Progenitor cell of endocrine pancreas (in vitro differentiated cells): ENCODE data around the gene MPPE1. TPM values are rescaled to one million over a fixed set of nuclear protein-coding genes. Genes with fewer than 3 reads are reported as not detected.
"Not testable (repeated sequence)": the region's sequence is repeated elsewhere in the genome, so short reads cannot be mapped to it uniquely, and the experiment has no call there.

Experiments used
- DNase-seq: peaks from one replicate; pipeline ENCODE4 v3.0.0; 2021; ENCODE audit warnings: low spot score; ENCODE audit not compliant: unreplicated experiment
- H3K27ac Mint-ChIP-seq: 2 replicates; pipeline ENCODE4 v1.8.0; 2021; ENCODE audit warnings: mild to moderate bottlenecking, moderate library complexity, mixed read lengths
- H3K27me3 Mint-ChIP-seq: 2 replicates; pipeline ENCODE4 v1.8.0; 2021; ENCODE audit warnings: mixed read lengths
- H3K36me3 Mint-ChIP-seq: 2 replicates; pipeline ENCODE4 v1.8.0; 2022; ENCODE audit warnings: mixed read lengths; ENCODE audit not compliant: insufficient read depth
- H3K4me1 Mint-ChIP-seq: 2 replicates; pipeline ENCODE4 v1.8.0; 2021; ENCODE audit warnings: low read depth, mixed read lengths
- H3K4me3 Mint-ChIP-seq: 2 replicates; pipeline ENCODE4 v1.8.0; 2021; ENCODE audit warnings: low read depth, mild to moderate bottlenecking, moderate library complexity, mixed read lengths
- H3K9me3 Mint-ChIP-seq: 2 replicates; pipeline ENCODE4 v1.8.0; 2021; ENCODE audit warnings: low read depth, mixed read lengths
- total RNA-seq: library from RNA; stranded (reverse); gene quantifications from 2 replicates; pipeline ENCODE4 v1.2.1, GENCODE V29; 2021
- TF ChIP-seq, protein P1 (sequence below): fragments of 200-600 bp; sonication (generic); IDR thresholded peaks from one replicate; pipeline ENCODE4 v1.5.0; 2021; ENCODE audit warnings: antibody characterized with exemption, mild to moderate bottlenecking; ENCODE audit not compliant: unreplicated experiment

Gene MPPE1
- total RNA-seq, 1 donor from 2014 or later, result 27.4 TPM

DNA sequence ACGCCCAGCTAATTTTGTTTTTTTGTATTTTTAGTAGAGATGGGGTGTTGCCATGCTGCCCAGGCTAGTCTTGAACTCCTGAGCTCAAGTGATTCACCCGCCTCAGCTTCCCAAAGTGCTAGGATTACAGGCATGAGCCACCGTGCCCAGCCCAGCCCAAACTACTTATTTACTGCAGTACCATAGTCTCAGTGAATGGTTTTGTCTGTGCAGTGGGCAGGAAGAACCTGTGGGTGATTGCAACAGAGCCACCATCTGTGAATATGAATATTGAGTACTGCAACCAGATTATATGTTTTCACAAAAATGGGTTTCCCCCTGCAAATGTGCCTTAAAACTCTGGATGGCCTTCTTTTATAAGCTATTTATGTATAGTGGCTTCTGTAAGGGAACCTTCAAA, 9.1 kb downstream of the MPPE1 start:
- peaks cover 17% of the 10 kb centered on the region for H3K4me1 Mint-ChIP-seq
- TF ChIP-seq, protein P1, sequence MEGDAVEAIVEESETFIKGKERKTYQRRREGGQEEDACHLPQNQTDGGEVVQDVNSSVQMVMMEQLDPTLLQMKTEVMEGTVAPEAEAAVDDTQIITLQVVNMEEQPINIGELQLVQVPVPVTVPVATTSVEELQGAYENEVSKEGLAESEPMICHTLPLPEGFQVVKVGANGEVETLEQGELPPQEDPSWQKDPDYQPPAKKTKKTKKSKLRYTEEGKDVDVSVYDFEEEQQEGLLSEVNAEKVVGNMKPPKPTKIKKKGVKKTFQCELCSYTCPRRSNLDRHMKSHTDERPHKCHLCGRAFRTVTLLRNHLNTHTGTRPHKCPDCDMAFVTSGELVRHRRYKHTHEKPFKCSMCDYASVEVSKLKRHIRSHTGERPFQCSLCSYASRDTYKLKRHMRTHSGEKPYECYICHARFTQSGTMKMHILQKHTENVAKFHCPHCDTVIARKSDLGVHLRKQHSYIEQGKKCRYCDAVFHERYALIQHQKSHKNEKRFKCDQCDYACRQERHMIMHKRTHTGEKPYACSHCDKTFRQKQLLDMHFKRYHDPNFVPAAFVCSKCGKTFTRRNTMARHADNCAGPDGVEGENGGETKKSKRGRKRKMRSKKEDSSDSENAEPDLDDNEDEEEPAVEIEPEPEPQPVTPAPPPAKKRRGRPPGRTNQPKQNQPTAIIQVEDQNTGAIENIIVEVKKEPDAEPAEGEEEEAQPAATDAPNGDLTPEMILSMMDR, result no peak
- DNase-seq, result no peak
- H3K36me3 Mint-ChIP-seq, result peaks cover 8% of the 10 kb centered on the region
- H3K9me3 Mint-ChIP-seq, result no peaks in the 10 kb centered on the region
- H3K4me3 Mint-ChIP-seq, result no peak overlapping the region
- H3K27me3 Mint-ChIP-seq, result no peaks in the 10 kb centered on the region
- no peak overlapping the region for H3K27ac Mint-ChIP-seq

DNA sequence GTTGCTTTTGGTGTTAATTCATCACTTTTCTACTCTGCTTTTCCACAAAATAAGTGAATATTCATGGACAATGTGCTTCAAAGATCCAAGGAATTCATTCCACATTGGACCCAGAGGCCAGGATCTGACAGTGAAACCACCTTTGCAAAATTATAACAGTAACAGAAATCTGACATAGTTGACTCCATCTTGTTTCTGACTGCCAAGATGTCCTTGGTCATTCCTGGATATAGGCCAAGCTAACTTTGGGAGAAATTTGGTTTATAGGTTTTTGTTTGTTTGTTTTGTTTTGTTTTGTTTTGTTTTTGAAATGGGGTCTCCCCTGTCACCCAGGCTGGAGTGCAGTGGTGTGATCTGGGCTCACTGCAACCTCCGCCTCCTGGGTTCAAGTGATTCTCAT, 10.3 kb downstream of the MPPE1 start:
- Mint-ChIP-seq H3K36me3 (peaks cover 11% of the 10 kb centered on the region), H3K9me3 (no peaks in the 10 kb centered on the region)

DNA sequence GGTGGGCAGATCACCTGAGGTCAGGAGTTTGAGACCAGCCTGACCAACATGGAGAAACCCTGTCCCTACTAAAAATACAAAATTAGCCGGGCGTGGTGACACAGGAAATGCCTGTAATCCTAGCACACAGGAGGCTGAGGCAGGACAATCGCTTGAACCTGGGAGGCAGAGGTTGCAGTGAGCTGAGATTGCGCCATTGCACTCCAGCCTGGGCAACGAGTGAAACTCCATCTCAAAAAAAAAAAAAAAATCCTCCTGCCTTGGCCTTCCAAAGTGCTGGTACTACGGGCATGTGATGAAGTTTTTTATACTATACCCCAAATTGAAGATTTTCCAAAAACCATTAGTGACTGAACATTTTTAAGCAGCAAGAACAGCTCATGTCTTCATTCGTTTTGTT, 15.7 kb downstream of the MPPE1 start:
- not testable (repeated sequence) for H3K4me1 Mint-ChIP-seq, H3K27ac Mint-ChIP-seq, H3K27me3 Mint-ChIP-seq

More for the DNA sequence above, 10.3 kb downstream of the MPPE1 start:
- no peak overlapping the region for H3K4me3 Mint-ChIP-seq
- TF ChIP-seq, protein P1, result no peak
- no peaks in the 10 kb centered on the region for H3K27me3 Mint-ChIP-seq
- H3K4me1 Mint-ChIP-seq, result peaks cover 11% of the 10 kb centered on the region
- DNase-seq, result no peak
- no peak overlapping the region for H3K27ac Mint-ChIP-seq

DNA sequence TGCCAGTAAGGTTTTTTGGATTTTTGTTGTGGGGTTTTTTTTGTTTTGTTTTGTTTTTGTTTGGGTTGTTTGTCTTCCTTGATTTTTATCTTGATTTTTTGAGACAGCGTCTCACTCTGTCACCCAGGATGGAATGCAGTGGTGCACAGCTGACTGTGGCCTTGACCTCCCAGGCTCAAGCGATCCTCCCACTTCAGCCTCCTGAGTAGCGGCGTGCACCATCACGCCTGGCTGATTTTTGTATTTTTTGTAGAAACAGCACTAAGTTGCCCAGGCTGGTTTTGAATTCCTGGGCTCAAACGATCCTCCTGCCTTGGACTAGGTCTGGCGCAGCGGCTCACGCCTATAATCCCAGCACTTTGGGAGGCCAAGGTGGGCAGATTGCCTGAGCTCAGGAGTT, 16.4 kb downstream of the MPPE1 start:
- Mint-ChIP-seq H3K36me3 (peaks cover 17% of the 10 kb centered on the region), H3K9me3 (no peaks in the 10 kb centered on the region), H3K4me3 (no peak overlapping the region), H3K27ac (no peak overlapping the region), H3K4me1 (peaks cover 6% of the 10 kb centered on the region), H3K27me3 (no peaks in the 10 kb centered on the region)
- TF ChIP-seq, protein P1, result no peak
- no peak for DNase-seq

More for the DNA sequence above, 15.7 kb downstream of the MPPE1 start:
- DNase-seq, H3K4me3 Mint-ChIP-seq, H3K9me3 Mint-ChIP-seq: not testable (repeated sequence)
- peaks cover 18% of the 10 kb centered on the region for H3K36me3 Mint-ChIP-seq

DNA sequence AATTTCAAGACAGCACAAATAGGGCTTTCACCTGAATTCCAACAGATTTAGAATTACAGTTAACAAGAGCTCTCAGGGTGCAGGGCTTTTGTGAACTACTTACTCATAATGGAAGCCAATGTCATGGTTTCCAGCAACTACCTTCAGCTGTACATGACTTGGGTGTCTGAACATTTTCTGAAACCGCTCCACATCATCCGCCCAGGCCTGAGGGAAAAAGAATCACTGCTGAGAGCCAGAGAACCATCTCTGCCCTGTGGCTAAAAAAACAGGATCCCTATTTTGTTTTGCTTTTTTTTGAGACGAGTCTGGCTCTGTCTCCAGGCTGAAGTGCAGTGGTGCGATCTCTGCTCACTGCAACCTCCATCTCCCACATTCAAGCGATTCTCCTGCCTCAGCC, 18.8 kb downstream of the MPPE1 start:
- no peaks in the 10 kb centered on the region for H3K9me3 Mint-ChIP-seq
- no peak overlapping the region for H3K4me3 Mint-ChIP-seq
- DNase-seq, result no peak
- TF ChIP-seq, protein P1, result no peak
- H3K36me3 Mint-ChIP-seq, result peaks cover 19% of the 10 kb centered on the region
- H3K27me3 Mint-ChIP-seq, result no peaks in the 10 kb centered on the region
- no peak overlapping the region for H3K27ac Mint-ChIP-seq
- H3K4me1 Mint-ChIP-seq, result peaks cover 7% of the 10 kb centered on the region

DNA sequence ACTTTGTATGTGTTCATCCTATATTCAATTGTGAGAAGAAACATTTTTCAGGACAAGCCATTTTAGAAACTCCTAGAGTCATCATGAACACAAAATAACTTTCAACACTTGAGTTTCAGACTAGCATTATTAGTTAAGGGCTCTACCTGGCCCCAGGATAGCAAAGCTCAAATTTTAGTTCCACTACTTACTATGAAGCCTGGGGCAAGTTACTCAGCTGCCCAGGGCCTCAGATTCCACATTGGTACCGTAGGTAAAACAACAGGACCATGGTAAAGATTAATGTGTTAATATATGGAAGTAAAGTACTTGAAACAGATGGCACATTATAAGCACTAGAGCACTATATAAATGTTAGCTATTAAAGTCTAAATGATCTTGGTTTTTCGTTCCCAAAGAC, 19.4 kb downstream of the MPPE1 start:
- Mint-ChIP-seq H3K27me3 (no peaks in the 10 kb centered on the region), H3K4me3 (no peak overlapping the region), H3K4me1 (peaks cover 7% of the 10 kb centered on the region), H3K9me3 (no peaks in the 10 kb centered on the region), H3K27ac (no peak overlapping the region), H3K36me3 (peaks cover 19% of the 10 kb centered on the region)
- TF ChIP-seq, protein P1, result no peak
- DNase-seq, result no peak
